Activated T-cell treated with anti-CD3 and anti-CD28 coated beads, Interleukin-2, amount 50 U/mL, for 24 hours (primary cell): ENCODE data around the gene ZNF497.
"Not testable (repeated sequence)": the region's sequence is repeated elsewhere in the genome, so short reads cannot be mapped to it uniquely, and the experiment has no call there.

Experiments
- DNase-seq: peaks from one replicate; pipeline ENCODE4 v3.0.0-alpha.2; 2020
- H3K27ac Mint-ChIP-seq: 2 replicates; pipeline ENCODE4 v1.8.0; 2020; ENCODE audit warnings: mild to moderate bottlenecking, mixed read lengths
- H3K27me3 Mint-ChIP-seq: 2 replicates; pipeline ENCODE4 v1.8.0; 2020; ENCODE audit warnings: mixed read lengths
- H3K36me3 Mint-ChIP-seq: 2 replicates; pipeline ENCODE4 v1.8.0; 2020; ENCODE audit warnings: low read depth, mixed read lengths
- H3K4me1 Mint-ChIP-seq: 2 replicates; pipeline ENCODE4 v1.8.0; 2020; ENCODE audit warnings: low read depth, mixed read lengths
- H3K4me3 Mint-ChIP-seq: 2 replicates; pipeline ENCODE4 v1.8.0; 2020; ENCODE audit warnings: mild to moderate bottlenecking, moderate library complexity, mixed read lengths
- H3K9me3 Mint-ChIP-seq: 2 replicates; pipeline ENCODE4 v1.8.0; 2020; ENCODE audit warnings: mixed read lengths

The ZNF497 gene

DNA sequence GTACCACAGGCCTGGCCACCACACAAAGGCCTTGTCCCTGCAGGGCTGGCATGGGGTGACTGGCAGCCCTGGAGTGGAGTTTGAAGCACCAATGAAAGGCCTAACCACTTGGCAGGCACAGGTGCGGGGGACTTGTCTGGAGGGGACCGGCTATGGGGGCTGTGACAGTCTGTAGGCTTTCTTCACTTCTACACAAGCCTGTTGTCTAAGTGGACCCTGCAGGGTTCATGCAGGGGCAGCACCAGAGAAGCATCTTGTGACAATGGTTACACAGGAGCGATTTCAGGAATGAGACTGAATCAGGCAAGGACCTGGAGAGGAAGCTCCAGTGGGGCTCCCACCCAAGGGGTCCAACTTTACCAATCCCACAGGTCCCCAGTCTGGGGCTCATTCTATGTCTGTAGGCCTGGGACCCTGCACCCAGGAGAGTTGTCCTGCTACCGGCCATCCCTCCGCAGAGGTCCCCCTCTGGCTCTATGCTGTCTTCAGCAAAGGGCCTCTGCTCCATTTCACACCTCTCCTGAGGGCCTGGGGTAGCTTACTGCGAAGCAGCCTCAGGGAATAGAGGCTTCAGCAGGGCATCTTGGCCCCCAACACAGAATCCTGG lies 20.5 kb upstream of the ZNF497 start:
- no peak overlapping the region for H3K27ac Mint-ChIP-seq

DNA sequence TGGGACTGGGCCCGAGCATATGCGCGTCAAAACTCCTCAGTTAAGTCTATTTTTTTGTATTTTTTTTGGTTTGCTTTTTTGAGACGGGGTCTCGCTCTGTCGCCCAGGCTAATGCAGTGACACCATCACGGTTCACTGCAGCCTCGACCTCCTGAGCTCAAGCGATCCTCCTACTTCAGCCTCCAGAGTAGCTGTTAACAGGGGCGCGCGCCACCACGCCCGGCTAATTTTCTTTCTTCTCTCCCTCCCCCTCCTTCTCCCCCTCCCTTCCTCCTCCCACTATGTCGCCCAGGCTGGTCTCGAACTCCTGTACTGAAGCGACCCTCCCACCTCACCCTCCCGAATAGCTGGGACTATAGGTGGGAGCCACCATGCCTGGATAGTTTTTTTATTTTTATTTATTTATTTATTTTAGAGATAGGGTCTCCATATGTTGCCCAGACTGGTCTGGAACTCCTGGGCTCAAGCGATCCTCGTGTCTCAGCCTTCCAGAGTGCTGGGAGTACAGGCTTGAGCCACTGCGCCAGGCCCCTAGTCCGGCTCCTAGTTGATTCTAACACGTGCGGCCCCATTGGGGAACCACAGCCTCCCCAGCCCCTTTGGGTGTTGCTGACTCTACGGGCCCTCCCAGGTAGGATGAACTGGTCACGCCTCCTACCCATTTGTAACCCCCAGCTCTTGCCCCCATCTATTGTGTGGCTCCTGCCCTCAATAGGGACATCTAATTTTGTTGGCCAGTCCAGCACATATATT lies 19.1 kb upstream of the ZNF497 start:
- Mint-ChIP-seq H3K27me3 (no peaks in the 10 kb centered on the region), H3K36me3 (peaks cover 13% of the 10 kb centered on the region), H3K27ac (peak overlapping the region; percentile 93), H3K4me1 (peaks cover 31% of the 10 kb centered on the region), H3K9me3 (no peaks in the 10 kb centered on the region), H3K4me3 (peak overlapping the region; percentile 82)
- no peak for DNase-seq

More for the DNA sequence above, 20.5 kb upstream of the ZNF497 start:
- DNase-seq: no peak
- Mint-ChIP-seq H3K4me1 (peaks cover 36% of the 10 kb centered on the region), H3K9me3 (no peaks in the 10 kb centered on the region), H3K4me3 (peak overlapping the region; percentile 82), H3K27me3 (no peaks in the 10 kb centered on the region), H3K36me3 (peaks cover 28% of the 10 kb centered on the region)

DNA sequence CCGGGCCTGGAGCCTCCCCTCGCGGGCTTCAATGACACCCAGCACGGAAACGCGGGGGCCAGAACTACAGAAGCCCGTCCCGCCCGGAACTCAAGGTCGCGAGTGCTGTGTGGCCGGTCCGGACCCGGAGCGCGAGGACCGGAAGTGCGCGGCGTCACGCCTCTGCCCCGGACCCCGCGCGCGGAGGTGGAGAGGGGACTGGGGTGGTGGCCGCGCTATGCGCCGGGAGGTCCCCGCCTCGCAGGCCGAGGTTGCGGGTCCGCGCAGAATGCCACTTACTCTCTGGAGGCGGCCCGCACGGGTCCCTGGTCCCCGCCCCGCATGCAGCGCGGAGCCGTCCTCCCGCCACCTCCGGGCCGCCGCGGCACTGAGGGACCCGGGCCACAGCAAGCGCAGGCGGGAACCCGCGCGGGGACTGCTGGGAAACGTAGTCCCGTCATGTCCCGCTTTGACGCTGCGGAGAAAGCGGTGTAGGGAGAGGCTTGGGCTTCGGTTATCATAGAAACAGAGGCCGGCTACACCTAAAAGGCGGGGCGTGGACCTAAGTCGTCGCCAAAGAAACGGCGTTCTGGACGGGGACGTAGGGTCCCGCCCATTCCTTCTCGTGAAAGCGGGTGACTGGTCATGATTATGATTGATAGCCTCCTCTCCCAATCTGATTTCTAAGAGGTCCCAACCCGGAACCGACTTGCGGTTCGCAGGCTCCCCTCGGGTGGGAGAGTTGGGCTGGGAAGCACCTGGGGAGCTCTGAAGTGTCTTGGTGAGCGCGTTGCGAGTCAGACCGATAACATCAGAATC lies 18.3 kb upstream of the ZNF497 start, which contains the start of gene ZNF837:
Gene ZNF837 (minus strand): TSS at position 369 of the 798 bp plus-strand sequence. CDS start 11,698 bp downstream, outside the sequence.
- no peaks in the 10 kb centered on the region for H3K27me3 Mint-ChIP-seq
- H3K27ac Mint-ChIP-seq: peak within 1 kb of the TSS; percentile 93
- peaks cover 28% of the 10 kb centered on the region for H3K4me1 Mint-ChIP-seq
- peaks cover 8% of the 10 kb centered on the region for H3K36me3 Mint-ChIP-seq
- peak within 1 kb of the TSS; percentile 82 for H3K4me3 Mint-ChIP-seq
- DNase-seq: peak; percentile 97
- no peaks in the 10 kb centered on the region for H3K9me3 Mint-ChIP-seq

DNA sequence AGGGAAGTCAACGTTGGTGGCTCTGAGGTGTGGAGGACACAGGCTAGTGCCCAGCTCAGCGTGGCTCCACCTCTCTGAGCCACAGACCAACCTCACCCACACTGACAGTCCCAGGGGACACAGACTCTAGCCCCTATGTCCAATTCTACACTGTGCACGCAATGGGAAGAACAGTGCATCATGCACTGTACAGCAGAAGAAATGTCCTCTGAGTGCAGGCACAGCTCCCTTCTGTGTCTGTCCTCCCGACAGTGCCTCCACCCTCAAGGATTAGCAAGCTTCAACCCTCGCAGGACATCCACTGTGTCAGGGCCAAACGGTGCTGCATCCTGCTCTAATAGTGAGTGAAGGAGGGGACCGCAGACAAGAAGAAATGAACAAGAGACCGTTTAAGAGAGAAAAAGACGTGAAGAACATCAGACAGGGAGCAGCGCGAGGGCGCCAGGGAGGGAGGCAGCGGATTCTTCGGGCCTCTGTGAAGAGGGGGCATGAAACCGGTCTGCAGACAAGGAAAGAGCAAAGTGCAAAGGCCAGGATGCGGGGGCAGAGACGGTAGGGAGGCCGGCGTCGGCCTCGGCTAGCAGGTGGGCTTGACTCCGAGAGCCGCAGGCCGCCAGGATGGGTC lies 17.6 kb upstream of the ZNF497 start:
- peak overlapping the region; percentile 93 for H3K27ac Mint-ChIP-seq
- no peaks in the 10 kb centered on the region for H3K27me3 Mint-ChIP-seq
- H3K4me3 Mint-ChIP-seq: peak overlapping the region; percentile 82
- peaks cover 8% of the 10 kb centered on the region for H3K36me3 Mint-ChIP-seq
- H3K4me1 Mint-ChIP-seq: peaks cover 23% of the 10 kb centered on the region
- H3K9me3 Mint-ChIP-seq: no peaks in the 10 kb centered on the region
- DNase-seq: no peak

DNA sequence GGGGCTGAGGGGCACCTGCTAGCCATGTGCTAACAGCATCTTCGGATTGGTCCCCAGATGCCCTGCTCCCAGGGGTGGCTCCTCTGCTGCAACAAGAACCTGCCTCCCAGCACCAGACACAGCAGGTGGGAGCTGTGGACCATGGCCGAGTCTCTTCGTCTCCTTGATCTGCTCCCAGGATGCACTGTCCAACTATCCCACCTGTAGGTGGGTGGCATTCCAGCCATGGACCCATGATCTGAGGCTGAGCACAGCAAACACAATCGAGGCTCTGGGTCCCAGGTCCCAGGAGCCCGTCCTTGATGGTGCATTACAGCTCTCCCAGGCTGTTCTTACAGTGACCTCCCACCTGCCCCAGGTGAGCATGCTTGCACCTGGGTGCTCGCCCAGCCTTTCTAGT lies 16.7 kb upstream of the ZNF497 start:
- Mint-ChIP-seq H3K4me3 (peak overlapping the region; percentile 82), H3K27me3 (no peaks in the 10 kb centered on the region), H3K36me3 (peaks cover 8% of the 10 kb centered on the region), H3K9me3 (no peaks in the 10 kb centered on the region), H3K4me1 (peaks cover 21% of the 10 kb centered on the region), H3K27ac (peak overlapping the region; percentile 93)
- no peak for DNase-seq

DNA sequence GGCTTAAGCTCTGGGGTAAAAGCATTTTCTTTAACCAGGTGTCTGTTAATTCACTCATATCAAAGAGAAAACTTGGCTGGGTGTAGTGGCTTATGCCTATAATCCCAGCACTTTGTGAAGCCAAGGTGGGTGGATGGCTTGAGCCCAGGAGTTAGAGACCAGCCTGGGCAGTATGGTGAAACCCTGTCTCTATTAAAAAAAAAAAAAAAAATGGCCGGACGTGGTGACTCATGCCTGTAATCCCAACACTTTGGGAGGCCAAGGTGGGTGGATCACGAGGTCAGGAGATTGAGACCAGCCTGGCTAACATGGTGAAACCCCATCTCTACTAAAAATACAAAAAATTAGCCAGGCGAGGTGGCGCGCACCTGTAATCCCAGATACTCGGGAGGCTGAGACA lies 14.2 kb upstream of the ZNF497 start:
- peaks cover 15% of the 10 kb centered on the region for H3K4me1 Mint-ChIP-seq
- DNase-seq, H3K9me3 Mint-ChIP-seq, H3K27ac Mint-ChIP-seq, H3K36me3 Mint-ChIP-seq, H3K4me3 Mint-ChIP-seq, H3K27me3 Mint-ChIP-seq: not testable (repeated sequence)

DNA sequence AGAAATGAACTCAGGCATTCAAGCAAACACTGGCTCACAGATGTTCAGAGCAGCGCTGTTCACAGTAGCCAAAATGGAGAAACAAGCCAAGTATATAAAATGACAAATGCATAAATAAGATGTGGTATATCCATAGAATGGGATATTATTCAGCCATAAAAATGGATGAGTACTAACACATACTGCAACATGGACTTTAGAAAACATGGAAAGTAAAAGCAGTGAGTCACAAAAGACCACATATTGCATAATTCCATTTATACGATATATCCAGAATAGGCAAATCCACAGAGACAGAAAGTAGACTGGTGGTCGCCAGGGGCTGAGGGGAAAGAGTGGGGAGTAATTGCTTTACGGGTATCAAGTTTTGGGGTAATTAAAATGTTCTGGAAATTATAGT lies 11.6 kb upstream of the ZNF497 start:
- H3K36me3 Mint-ChIP-seq: no peaks in the 10 kb centered on the region
- H3K27ac Mint-ChIP-seq: no peak overlapping the region
- H3K4me1 Mint-ChIP-seq: peaks cover 2% of the 10 kb centered on the region
- no peak overlapping the region for H3K4me3 Mint-ChIP-seq
- H3K9me3 Mint-ChIP-seq: no peaks in the 10 kb centered on the region
- DNase-seq: no peak
- no peaks in the 10 kb centered on the region for H3K27me3 Mint-ChIP-seq

DNA sequence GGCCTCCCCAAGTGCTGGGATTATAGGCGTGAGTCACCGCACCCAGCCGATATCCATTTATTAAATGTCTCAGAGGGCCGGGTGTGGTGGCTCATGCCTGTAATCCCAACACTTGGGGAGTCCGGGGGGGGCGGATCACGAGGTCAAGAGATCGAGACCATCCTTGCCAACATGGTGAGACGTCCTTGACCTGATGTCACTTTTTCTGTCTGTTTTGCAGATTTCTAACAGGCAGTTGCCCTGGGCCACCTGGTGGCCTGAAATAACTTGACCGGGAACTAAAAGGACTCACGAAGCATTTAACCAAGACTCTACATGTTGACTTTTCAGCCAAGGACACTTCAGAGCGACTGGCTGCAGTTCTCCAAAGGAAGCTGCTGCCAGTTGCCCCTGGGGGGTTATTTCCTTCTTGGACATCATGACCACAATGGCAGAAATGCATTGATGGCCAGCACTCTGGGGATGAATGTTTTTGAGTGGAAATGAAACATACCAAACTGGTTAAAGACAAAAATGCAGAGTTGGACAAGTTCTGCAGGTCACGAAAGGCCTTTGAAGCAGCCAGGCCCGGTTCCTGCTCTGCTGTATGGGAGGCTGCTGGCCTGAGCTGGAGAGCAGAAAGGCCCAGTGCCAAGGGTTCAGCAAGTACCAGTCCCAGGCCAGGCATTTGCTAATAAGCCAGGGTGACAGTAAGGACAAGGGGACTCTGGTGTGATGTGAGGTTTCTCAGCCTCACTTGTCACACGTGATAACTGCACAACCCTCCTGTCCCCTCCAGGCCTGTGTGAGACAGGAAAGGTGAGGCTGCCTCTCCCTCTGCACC lies 10.0 kb upstream of the ZNF497 start:
- no peaks in the 10 kb centered on the region for H3K27me3 Mint-ChIP-seq
- peaks cover 2% of the 10 kb centered on the region for H3K4me1 Mint-ChIP-seq
- no peak overlapping the region for H3K4me3 Mint-ChIP-seq
- H3K9me3 Mint-ChIP-seq: no peaks in the 10 kb centered on the region
- no peak overlapping the region for H3K27ac Mint-ChIP-seq
- H3K36me3 Mint-ChIP-seq: no peaks in the 10 kb centered on the region
- no peak for DNase-seq

DNA sequence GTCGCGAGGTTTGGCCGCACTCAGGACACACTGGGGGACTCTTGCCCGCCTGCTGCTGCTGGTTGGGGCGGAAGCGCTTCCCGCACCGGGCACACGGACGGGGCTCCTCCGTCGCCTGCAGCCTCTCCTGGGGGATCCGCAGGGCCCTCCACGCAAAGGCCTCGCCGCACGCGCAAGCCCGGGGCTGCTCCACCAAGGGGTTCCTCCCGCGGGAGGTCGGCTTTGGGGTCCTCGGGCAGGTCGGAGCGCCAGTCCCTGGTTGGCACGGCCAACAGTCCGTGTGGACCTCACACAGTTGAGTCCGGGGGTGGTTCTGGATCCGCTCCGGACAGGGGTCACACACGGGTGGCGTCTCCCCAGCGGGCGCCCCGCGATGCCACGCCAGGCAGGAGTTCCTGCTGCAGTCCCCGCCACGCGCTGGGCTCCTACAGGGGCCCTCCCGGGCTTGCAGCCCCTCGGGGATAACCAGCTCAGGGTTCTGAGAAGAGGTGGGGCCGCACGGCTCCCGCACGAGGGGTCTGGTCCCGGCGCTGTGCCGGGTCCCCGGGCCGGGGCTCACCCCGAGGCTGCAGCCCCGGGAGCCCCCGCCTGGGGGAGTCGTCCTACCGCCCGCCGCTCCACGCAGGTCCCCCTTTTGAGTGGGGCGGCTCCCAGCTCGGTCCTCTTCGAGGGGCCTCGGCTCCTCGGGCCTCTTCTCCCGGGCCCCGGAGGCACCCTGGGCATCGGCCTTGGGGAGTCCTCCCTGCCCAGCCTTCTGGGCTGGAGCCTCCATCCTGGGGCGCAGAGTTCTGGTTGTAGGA lies 6.2 kb upstream of the ZNF497 start:
- Mint-ChIP-seq H3K9me3 (no peaks in the 10 kb centered on the region), H3K36me3 (no peaks in the 10 kb centered on the region), H3K27me3 (no peaks in the 10 kb centered on the region), H3K4me3 (no peak overlapping the region), H3K27ac (no peak overlapping the region), H3K4me1 (no peaks in the 10 kb centered on the region)
- no peak for DNase-seq

DNA sequence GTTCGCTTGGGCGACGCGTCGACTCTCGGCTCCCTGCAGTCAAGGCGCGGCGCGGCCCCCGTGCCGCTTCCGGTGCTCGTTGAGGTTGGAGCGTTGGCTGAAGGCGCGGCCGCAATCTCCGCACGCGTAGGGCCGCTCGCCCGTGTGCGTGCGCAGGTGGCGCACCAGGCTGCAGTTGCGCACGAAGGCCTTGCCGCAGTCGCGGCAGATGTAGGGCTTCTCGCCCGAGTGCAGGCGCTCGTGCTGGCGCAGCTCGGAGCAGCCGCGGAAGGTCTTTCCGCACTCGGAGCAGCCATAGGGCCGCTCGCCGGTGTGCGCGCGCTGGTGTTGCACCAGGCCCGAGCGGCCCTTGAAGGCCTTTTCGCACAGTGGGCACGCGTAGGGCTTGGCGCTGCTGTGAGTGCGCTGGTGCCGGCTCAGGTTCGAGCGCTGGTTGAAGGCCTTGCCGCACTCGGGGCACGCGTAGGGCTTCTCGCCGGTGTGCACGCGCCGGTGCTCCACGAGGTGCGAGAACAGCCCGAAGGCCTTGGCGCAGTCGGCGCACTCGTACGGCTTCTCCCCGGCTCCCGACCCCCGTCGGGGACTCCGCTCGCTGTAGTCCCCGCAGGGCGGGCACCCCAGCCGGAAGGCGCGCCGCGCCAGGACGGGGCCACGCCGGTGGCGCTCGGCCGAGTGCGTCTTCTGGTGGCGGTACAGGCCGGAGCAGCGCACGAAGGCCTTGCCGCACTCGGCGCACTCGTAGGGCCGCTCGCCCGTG lies 5.3 kb upstream of the ZNF497 start:
- no peaks in the 10 kb centered on the region for H3K27me3 Mint-ChIP-seq
- no peaks in the 10 kb centered on the region for H3K36me3 Mint-ChIP-seq
- no peaks in the 10 kb centered on the region for H3K9me3 Mint-ChIP-seq
- H3K4me3 Mint-ChIP-seq: no peak overlapping the region
- peaks cover 1% of the 10 kb centered on the region for H3K4me1 Mint-ChIP-seq
- no peak for DNase-seq
- no peak overlapping the region for H3K27ac Mint-ChIP-seq

DNA sequence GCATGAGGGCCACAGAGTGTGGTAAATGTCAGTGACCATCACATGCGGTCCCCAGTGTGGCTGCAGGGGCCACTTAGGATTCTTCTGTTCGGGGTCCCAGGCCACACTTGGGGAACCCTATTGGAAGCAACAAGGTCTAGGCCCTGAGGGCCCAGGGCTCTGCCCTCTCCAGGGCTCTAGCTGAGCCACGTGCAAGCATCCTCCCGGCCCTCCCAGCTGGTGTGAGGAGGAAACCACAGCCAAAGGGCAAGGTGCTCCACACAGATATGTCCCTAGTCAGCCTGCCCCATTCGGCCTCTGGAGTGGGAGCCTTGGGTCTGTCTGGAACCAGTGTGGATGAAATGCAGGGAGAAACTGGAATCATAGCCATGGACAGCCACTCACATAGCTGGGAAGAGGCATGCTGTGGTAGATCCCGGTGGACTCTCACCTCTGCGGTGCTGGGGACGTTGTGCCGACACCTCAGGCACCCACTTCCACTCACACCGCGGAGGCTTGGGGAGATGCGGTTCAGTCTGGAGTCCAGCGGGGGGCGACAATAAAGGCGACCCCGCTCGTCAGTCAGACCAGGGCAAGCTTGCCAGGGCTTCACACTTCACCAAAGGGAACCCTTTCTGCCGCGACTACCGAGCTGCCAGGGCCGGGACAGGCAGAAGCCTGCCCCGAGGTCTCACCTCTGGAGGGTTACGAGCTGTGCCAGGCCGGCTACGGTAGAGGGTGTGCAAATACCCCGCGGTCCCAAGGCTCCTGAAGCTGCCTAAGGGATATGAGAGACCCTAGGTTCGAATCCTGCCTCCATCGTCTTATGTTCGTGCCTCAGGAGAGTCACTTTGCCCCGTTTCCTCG lies 4.3 kb upstream of the ZNF497 start:
- Mint-ChIP-seq H3K27me3 (no peaks in the 10 kb centered on the region), H3K36me3 (peaks cover 5% of the 10 kb centered on the region), H3K27ac (no peak overlapping the region), H3K9me3 (no peaks in the 10 kb centered on the region), H3K4me3 (no peak overlapping the region), H3K4me1 (peaks cover 8% of the 10 kb centered on the region)
- DNase-seq: no peak

DNA sequence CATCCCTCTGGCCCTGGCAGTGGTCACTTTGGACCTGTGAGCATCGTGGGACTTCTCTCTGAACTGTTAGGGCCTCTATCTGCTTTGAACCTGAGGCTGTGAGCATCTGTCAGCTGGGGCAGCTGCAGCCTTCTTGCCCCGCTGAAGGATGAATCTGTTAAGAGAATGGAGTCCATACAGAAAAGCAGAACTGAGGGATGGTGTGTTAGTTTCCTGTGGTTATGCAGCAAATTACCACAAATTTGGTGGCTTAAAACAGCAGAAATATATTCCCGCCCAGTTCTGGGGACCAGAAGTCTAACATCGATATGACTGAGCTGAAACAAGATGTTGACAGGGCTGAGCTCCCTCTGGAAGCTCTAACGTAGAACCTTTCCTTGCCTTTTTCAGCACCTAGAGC lies 1.6 kb upstream of the ZNF497 start:
- peaks cover 5% of the 10 kb centered on the region for H3K36me3 Mint-ChIP-seq
- no peaks in the 10 kb centered on the region for H3K9me3 Mint-ChIP-seq
- H3K27ac Mint-ChIP-seq: no peak overlapping the region
- H3K4me3 Mint-ChIP-seq: no peak overlapping the region
- no peak for DNase-seq
- H3K27me3 Mint-ChIP-seq: no peaks in the 10 kb centered on the region
- peaks cover 15% of the 10 kb centered on the region for H3K4me1 Mint-ChIP-seq
